ENCODE measurements around the gene SGSM2. TPM values are rescaled to one million over a fixed set of nuclear protein-coding genes. Genes with fewer than 3 reads are reported as not detected.
"Not testable (repeated sequence)": the region's sequence is repeated elsewhere in the genome, so short reads cannot be mapped to it uniquely, and the experiment has no call there.

Gene SGSM2
- total RNA-seq, 1 experiment from 2014 or later: 31.4 TPM

GRCh38 chr17:2316916-2317205, 20.4 kb upstream of the SGSM2 start:
- DNase-seq; H3K4me3 ChIP-seq (ENCODE audit: insufficient read depth, low read depth, low read length); H3K36me3 ChIP-seq (replicated peaks; ENCODE audit: control insufficient read depth, insufficient read depth, low read length); H3K27me3 ChIP-seq (ENCODE audit: control insufficient read depth, insufficient read depth, low read length): not testable (repeated sequence)

- no peak for DNase-seq
- Histone ChIP-seq H3K27me3 (ENCODE audit: control insufficient read depth, insufficient read depth, low read length) (no peaks in the 10 kb centered on the region), H3K4me3 (ENCODE audit: insufficient read depth, low read depth, low read length) (no peak overlapping the region), H3K36me3 (replicated peaks; ENCODE audit: control insufficient read depth, insufficient read depth, low read length) (no peaks in the 10 kb centered on the region; the same call in 1 of the 2 replicates)
Observed at GRCh38 chr17:2317796-2318195, 19.5 kb upstream of the SGSM2 start.

DNA sequence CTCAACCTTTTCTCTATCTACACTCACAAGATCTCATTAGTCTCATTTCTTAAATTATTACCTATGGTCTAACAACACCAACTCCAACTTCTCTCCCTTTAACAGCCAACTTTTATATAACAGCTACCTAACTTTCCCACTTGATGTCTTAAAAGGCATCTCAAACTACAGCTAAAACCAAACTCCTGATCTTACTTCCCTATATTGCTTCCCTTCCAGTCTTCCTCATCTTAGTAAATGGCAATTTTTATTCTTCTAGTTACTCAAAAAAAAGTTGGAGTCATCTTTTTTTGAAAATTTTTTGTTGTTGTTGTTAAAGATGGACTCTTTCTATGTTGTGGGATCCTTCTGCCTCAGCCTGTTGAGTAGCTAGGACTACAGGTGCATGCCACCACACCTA, 18.2 kb upstream of the SGSM2 start:
- Histone ChIP-seq H3K27me3 (ENCODE audit: control insufficient read depth, insufficient read depth, low read length) (no peaks in the 10 kb centered on the region), H3K36me3 (replicated peaks; ENCODE audit: control insufficient read depth, insufficient read depth, low read length) (peaks cover 12% of the 10 kb centered on the region), H3K4me3 (ENCODE audit: insufficient read depth, low read depth, low read length) (no peak overlapping the region)
- DNase-seq: no peak

GRCh38 chr17:2321399-2321798, 15.9 kb upstream of the SGSM2 start:
- H3K4me3 ChIP-seq (ENCODE audit: insufficient read depth, low read depth, low read length): no peak overlapping the region
- DNase-seq: no peak
- H3K36me3 ChIP-seq (replicated peaks; ENCODE audit: control insufficient read depth, insufficient read depth, low read length): peaks cover 28% of the 10 kb centered on the region
- no peaks in the 10 kb centered on the region for H3K27me3 ChIP-seq (ENCODE audit: control insufficient read depth, insufficient read depth, low read length)

GRCh38 chr17:2323629-2324314, 13.5 kb upstream of the SGSM2 start:
- Histone ChIP-seq H3K36me3 (replicated peaks; ENCODE audit: control insufficient read depth, insufficient read depth, low read length) (peaks cover 32% of the 10 kb centered on the region), H3K27me3 (ENCODE audit: control insufficient read depth, insufficient read depth, low read length) (no peaks in the 10 kb centered on the region), H3K4me3 (ENCODE audit: insufficient read depth, low read depth, low read length) (no peak overlapping the region)
- no peak for DNase-seq

- no peaks in the 10 kb centered on the region for H3K27me3 ChIP-seq (ENCODE audit: control insufficient read depth, insufficient read depth, low read length)
- H3K4me3 ChIP-seq (ENCODE audit: insufficient read depth, low read depth, low read length): no peak overlapping the region
- no peak for DNase-seq
- H3K36me3 ChIP-seq (replicated peaks; ENCODE audit: control insufficient read depth, insufficient read depth, low read length): peaks cover 58% of the 10 kb centered on the region
Observed at GRCh38 chr17:2331303-2331702, 6.0 kb upstream of the SGSM2 start.

- Histone ChIP-seq H3K27me3 (ENCODE audit: control insufficient read depth, insufficient read depth, low read length) (no peaks in the 10 kb centered on the region), H3K36me3 (replicated peaks; ENCODE audit: control insufficient read depth, insufficient read depth, low read length) (peaks cover 36% of the 10 kb centered on the region), H3K4me3 (ENCODE audit: insufficient read depth, low read depth, low read length) (peak overlapping the region; percentile 92)
- DNase-seq: peak; percentile 68
Observed at GRCh38 chr17:2335726-2336214, 1.5 kb upstream of the SGSM2 start.

GRCh38 chr17:2336215-2336851, 968 bp upstream of the SGSM2 start, which contains the start of gene TSR1:
TSR1 (minus strand) TSS chr17:2336457; CDS start chr17:2336427, 30 bp downstream.
- H3K4me3 ChIP-seq (ENCODE audit: insufficient read depth, low read depth, low read length): peak within 1 kb of the TSS; percentile 92
- H3K36me3 ChIP-seq (replicated peaks; ENCODE audit: control insufficient read depth, insufficient read depth, low read length): peaks cover 31% of the 10 kb centered on the region
- no peaks in the 10 kb centered on the region for H3K27me3 ChIP-seq (ENCODE audit: control insufficient read depth, insufficient read depth, low read length)
- peak; percentile 98 for DNase-seq

- DNase-seq: peak; percentile 94
- no peaks in the 10 kb centered on the region for H3K27me3 ChIP-seq (ENCODE audit: control insufficient read depth, insufficient read depth, low read length)
- H3K36me3 ChIP-seq (replicated peaks; ENCODE audit: control insufficient read depth, insufficient read depth, low read length): peaks cover 22% of the 10 kb centered on the region
- H3K4me3 ChIP-seq (ENCODE audit: insufficient read depth, low read depth, low read length): peak overlapping the region; percentile 92
Observed at GRCh38 chr17:2337544-2338314, 428 bp downstream of the SGSM2 start.

- DNase-seq: peak; percentile 73
- Histone ChIP-seq H3K36me3 (replicated peaks; ENCODE audit: control insufficient read depth, insufficient read depth, low read length) (peaks cover 20% of the 10 kb centered on the region), H3K4me3 (ENCODE audit: insufficient read depth, low read depth, low read length) (peak overlapping the region; percentile 92), H3K27me3 (ENCODE audit: control insufficient read depth, insufficient read depth, low read length) (no peaks in the 10 kb centered on the region)
Observed at GRCh38 chr17:2338315-2338657, 985 bp downstream of the SGSM2 start.

GRCh38 chr17:2343421-2343820, 6.1 kb downstream of the SGSM2 start:
- DNase-seq: no peak
- no peak overlapping the region for H3K4me3 ChIP-seq (ENCODE audit: insufficient read depth, low read depth, low read length)
- H3K27me3 ChIP-seq (ENCODE audit: control insufficient read depth, insufficient read depth, low read length): no peaks in the 10 kb centered on the region
- no peaks in the 10 kb centered on the region; the same call in 1 of the 2 replicates for H3K36me3 ChIP-seq (replicated peaks; ENCODE audit: control insufficient read depth, insufficient read depth, low read length)

DNA sequence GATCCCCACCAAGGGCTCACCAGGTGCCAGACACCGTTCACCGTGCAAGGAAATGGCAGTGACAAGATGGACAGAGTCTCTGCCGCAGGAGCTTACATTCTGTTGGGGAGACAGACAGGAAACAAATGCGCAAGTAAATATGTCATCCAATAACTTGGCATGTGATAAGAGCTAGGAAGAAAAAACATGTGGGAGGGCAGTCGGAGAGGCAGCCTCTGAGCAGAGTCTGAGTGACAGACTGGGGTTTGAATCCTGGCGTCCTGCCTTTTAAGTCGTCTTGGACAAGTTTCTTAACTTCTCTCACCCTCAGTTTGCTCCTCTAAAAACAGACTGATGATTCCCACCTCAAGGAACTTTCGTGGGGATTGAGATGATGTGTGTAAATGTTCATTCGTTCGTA, 7.2 kb downstream of the SGSM2 start:
- Histone ChIP-seq H3K4me3 (ENCODE audit: insufficient read depth, low read depth, low read length) (no peak overlapping the region), H3K36me3 (replicated peaks; ENCODE audit: control insufficient read depth, insufficient read depth, low read length) (no peaks in the 10 kb centered on the region; the same call in 1 of the 2 replicates), H3K27me3 (ENCODE audit: control insufficient read depth, insufficient read depth, low read length) (no peaks in the 10 kb centered on the region)
- DNase-seq: no peak

- Histone ChIP-seq H3K36me3 (replicated peaks; ENCODE audit: control insufficient read depth, insufficient read depth, low read length) (no peaks in the 10 kb centered on the region; the same call in 1 of the 2 replicates), H3K27me3 (ENCODE audit: control insufficient read depth, insufficient read depth, low read length) (no peaks in the 10 kb centered on the region), H3K4me3 (ENCODE audit: insufficient read depth, low read depth, low read length) (no peak overlapping the region)
- no peak for DNase-seq
Observed at GRCh38 chr17:2346475-2346874, 9.2 kb downstream of the SGSM2 start.

- H3K27me3 ChIP-seq (ENCODE audit: control insufficient read depth, insufficient read depth, low read length): no peaks in the 10 kb centered on the region
- peak; percentile 92 for DNase-seq
- no peaks in the 10 kb centered on the region; the same call in 1 of the 2 replicates for H3K36me3 ChIP-seq (replicated peaks; ENCODE audit: control insufficient read depth, insufficient read depth, low read length)
- H3K4me3 ChIP-seq (ENCODE audit: insufficient read depth, low read depth, low read length): no peak overlapping the region
Observed at GRCh38 chr17:2347805-2348685, 10.7 kb downstream of the SGSM2 start.

Data from H7 (cell line).